Measurements from ENCODE around the gene PSMG1.
"Not testable (repeated sequence)": the region's sequence is repeated elsewhere in the genome, so short reads cannot be mapped to it uniquely, and the experiment has no call there.

PSMG1 gene, protein sequence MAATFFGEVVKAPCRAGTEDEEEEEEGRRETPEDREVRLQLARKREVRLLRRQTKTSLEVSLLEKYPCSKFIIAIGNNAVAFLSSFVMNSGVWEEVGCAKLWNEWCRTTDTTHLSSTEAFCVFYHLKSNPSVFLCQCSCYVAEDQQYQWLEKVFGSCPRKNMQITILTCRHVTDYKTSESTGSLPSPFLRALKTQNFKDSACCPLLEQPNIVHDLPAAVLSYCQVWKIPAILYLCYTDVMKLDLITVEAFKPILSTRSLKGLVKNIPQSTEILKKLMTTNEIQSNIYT

GRCh38 chr21:39183272-39184049, at the start of gene PSMG1:
PSMG1 (minus strand) TSS chr21:39183451; CDS start chr21:39183385, 66 bp downstream.
- DNase-seq = peak; percentile 69

GRCh38 chr21:39232861-39233291, 49.6 kb upstream of the PSMG1 start:
- no peak for DNase-seq

DNA sequence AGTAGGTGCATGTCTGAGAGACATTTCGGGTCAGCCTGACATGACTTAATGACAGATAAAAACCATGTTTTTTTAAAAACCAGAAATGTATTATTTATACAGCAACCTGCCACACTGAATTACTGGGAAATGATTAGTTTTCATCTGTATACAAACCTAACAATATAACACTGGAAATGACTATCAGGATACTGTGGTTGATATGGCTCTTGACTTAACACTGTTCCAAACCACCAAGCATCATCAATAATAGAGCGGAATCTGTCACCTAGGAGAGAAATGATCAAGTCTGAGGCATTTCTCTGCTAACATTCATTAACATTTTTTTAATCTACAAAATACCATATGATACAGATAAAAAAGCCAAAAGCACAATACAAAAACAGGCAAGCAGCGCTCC, 41.7 kb upstream of the PSMG1 start:
- DNase-seq = no peak

DNA sequence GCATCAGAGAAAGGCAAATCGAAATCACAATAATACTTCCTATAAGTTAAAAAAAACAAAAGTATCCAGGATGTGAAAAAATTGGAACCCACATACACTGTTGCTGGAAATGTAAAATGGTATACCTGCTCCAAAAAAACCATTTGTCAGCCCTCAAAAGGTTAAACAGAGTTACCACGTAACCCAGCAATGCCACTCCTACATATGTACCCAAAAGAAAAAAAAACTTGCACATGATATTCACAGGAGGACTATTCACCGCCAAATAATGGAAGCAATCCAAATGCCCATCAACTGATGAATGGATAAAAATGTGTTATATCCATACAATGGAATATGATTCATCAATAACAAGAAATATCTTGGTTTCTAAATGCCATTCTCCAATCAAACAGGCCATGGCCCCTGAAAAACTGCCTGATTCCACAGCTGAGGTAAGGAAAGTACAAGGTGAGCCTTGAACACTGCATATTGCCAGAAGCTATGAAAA, 38.8 kb upstream of the PSMG1 start:
- no peak for DNase-seq

GRCh38 chr21:39221282-39221996, 38.2 kb upstream of the PSMG1 start:
- DNase-seq = no peak

GRCh38 chr21:39220875-39221274, 37.6 kb upstream of the PSMG1 start:
- not testable (repeated sequence) for DNase-seq

- no peak for DNase-seq
Measured at GRCh38 chr21:39220150-39220549, 36.9 kb upstream of the PSMG1 start.

DNA sequence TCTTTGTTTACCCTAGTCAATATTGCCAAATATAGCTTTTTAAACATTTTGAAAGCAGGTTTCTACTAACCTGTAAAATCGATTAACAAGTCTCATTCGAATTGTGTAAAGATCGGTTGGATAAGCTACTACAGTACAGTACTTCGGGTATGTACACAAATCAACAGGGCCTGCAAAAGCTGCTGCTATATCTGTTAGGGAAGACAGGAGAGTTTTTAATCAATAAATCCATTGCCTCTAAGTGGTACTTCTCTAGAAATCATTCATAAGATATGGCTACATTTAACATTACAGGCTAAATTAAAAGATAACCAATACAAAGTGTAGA, 34.8 kb upstream of the PSMG1 start:
- DNase-seq = no peak

GRCh38 chr21:39217356-39218081, 34.3 kb upstream of the PSMG1 start:
- no peak for DNase-seq

DNA sequence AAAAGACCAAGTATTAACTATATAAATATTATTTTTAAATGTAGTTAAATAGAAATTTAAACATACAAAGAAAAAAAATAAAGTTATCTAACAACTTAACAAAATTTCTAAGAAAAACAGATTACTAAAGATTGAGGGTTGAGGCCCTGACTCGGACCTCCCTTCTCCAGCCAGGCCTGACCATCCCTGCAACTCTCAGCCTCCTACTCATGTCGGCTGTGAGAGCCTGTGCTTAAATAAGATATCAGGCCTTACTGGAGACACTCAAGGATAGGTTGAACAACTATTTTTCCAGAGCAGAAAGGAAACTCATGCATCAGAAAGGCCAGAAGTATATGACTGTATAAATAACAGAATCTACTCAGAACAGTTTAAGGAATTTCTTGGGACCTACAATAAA, 33.0 kb upstream of the PSMG1 start:
- DNase-seq = no peak

GRCh38 chr21:39215078-39215477, 31.8 kb upstream of the PSMG1 start:
- DNase-seq = no peak

DNA sequence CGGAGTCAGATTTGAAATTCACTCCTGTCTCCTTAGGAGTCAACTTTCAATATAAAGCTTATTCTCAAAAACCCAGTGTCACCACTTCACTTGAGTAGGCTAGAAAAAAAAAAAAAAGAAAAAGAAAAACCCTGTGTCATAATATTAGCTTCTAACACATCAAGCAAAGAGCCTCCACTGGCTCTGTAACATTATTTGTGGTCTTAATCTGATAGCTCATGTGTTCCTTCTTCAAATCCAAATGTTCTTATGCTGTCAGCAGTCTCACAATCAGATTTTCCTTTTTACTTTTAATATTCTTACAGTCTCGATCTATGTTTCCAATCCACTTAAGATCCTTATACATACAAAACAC, 26.1 kb upstream of the PSMG1 start:
- no peak for DNase-seq

DNA sequence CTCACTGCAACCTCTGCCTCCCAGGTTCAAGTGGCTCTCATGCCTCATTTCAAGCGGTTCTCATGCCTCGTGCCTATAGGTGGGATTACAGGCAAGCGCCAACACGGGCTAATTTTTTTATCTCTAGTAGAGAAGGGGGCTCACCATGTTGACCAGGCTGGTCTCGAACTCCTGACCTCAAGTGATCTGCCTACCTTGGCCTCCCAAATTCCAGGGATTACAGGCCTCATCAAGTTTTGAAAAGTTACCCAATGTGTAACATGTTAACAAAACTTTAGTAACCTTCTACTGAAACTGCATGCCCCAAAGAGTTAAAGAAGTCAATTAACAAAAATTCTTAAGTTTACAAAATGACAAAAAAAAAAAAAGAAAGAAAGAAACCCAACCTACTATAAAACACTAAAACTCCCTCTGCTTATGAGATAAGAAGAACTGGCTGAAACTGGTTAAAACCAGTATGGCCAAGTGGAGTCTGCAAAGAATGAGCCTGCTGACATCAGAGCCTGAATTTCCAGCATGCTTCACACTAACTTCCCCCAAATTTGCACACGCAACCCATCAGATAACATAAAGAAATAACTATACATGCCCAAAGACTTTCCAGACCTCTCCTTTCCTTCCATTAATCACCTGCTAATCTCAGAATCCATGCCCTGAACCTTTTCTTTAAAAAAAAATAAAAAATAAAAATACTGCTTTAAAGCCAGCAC, 25.5 kb upstream of the PSMG1 start:
- DNase-seq = no peak

GRCh38 chr21:39204134-39204533, 20.9 kb upstream of the PSMG1 start:
- DNase-seq = no peak

DNA sequence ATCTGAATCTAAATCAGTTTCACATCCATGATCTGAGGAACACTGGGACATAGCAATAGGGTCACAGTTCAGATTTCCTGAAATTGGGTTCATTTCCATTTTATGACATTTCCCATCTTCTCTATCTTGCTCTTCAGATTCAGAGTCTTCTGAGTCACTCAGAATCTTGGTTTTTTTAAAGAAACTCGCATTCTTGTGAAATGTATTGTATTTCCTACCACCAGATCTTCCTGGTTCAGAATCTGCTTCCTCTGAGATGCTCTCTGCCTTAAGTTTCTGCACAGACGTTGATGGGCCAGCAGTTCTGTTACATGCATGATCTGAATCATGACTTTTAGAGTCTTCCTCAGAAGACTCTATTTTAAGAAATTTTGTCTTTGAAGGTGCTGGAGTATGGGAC, 15.5 kb upstream of the PSMG1 start:
- DNase-seq = no peak

DNA sequence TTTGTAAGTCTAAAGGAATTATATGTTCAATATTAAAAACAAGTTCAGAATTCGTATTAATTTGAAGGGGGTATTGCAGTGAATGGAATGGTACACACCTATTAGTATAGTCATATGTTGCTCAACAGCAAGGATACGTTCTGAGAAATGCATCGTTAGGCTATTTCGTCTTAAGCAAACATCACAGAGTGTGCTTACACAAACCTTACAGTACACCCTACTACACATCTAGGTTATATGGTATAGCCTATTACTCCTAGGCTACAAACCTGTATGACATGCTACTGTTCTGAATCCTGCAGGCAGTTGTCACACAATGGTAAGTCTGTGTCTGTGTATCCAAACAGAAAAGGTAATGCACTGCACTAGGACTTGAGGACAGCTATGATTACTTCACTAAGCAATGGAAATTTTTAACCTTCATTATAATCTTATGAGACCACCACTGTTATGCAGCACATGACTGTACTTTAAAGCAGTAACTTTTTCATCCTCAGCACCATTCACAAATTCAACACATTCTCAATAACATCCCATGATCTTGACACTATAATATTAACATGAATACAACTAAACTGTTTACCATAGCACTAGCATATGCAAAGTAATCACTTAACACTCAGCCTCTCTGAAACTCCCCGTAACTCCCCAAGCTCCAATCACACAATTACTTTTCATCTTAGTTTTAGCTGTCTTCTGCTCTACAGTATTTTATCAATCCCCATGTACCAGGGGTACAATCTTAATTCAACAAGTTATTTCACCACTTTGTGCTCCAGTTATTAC, 14.4 kb upstream of the PSMG1 start:
- no peak for DNase-seq

DNA sequence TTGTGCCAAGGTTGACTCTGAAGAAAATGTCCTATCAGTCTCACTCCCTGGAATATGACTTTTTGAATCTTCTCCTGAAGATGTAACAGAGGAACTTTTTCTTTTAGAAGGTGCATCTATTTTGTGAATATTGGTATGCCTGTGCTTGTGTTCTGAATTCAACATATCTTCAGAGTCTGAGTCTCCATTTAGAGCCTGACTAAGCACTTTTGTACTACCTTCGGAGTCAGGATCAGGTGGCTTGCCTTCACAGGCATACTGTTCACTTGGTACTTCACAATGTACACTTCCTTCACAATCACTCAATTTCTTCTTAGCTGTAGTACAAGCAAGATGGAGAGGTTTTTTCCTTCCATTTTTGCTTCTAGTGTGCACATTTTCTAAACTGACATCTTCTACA, 13.6 kb upstream of the PSMG1 start:
- no peak for DNase-seq

GRCh38 chr21:39196310-39196709, 13.1 kb upstream of the PSMG1 start:
- DNase-seq = no peak

- no peak for DNase-seq
Measured at GRCh38 chr21:39193380-39193779, 10.1 kb upstream of the PSMG1 start.

GRCh38 chr21:39189857-39190604, 6.8 kb upstream of the PSMG1 start:
- no peak for DNase-seq

Measured in NCI-H187 treated with DMSO at 0.1 percent for 48 hours (cell line).